GM19025 (cell line): ENCODE data around the gene IFNA6.
"Not testable (repeated sequence)": the region's sequence is repeated elsewhere in the genome, so short reads cannot be mapped to it uniquely, and the experiment has no call there.

Experiments used
- ATAC-seq: cut with Tn5 transposase; IDR thresholded peaks from one replicate; pipeline ENCODE4 v1.9.1; 2021; ENCODE audit warnings: mild to moderate bottlenecking, low read depth, moderate library complexity; ENCODE audit not compliant: unreplicated experiment

IFNA6 gene

DNA sequence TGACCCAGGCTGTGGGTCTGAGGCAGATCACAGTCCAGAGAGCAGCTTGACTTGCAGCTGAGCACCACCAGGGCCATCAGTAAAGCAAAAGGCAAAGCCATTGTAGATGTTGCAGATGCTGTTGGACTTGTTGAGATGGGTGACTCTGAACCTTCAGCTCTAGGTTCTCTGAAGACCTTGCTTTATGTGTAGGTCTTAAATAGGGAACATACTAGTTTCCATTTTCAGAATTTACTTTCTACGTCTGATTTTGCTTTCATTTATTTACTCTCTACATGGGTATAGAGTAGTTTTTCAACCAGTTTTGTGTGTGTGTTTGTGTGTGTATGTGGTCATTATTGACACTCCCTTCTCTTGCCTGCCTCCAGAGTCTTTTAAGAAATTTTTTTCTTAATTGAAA, at the start of gene IFNA6:
Gene IFNA6 (minus strand): TSS at position 101 of the 400 bp plus-strand sequence. CDS start 0 bp downstream, at position 101.
- ATAC-seq: no peak

DNA sequence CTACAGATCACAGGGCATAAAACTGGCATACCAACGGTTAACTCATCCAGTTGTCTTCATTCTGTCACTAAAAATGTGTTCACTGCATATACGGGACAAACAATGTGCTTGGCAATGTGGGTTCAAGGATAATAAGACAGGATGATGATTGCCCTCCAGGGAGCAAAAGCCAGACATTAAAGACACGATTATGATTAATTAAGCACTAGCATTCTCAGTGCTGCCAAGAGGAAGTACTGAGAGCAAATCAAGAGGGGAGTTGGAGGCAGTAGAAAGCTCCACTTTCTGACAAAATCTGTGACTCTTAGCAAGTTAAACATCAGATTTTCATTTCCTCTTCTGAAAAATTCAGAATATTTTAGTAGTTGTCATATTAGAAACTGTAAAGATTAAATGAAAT, 49.3 kb upstream of the IFNA6 start:
- ATAC-seq: no peak

DNA sequence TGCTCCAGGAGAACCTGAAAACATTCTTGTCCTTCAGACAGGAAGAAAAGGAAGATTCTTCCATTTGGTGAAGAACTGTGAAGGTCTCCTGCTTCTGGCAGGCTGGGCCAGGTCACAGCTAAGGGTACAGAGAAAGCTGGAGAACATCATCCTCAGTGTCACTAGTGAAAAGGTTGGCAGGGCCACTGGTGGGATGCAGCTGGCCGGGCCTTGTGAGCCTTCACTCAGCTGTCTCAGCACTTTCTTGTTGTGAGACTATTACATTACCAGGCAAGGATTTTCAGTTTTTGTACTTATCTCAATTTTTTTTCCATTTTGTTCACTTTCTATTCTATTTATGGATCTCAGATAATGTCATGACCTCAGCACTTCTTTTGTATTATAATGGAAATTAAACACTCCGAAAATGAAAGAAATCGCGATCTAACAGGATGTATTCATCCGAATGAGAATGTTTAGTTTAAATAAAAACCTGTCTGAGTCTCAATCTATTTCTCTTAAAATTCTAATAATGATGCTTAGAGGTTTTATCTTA, 48.3 kb upstream of the IFNA6 start:
- ATAC-seq: no peak

DNA sequence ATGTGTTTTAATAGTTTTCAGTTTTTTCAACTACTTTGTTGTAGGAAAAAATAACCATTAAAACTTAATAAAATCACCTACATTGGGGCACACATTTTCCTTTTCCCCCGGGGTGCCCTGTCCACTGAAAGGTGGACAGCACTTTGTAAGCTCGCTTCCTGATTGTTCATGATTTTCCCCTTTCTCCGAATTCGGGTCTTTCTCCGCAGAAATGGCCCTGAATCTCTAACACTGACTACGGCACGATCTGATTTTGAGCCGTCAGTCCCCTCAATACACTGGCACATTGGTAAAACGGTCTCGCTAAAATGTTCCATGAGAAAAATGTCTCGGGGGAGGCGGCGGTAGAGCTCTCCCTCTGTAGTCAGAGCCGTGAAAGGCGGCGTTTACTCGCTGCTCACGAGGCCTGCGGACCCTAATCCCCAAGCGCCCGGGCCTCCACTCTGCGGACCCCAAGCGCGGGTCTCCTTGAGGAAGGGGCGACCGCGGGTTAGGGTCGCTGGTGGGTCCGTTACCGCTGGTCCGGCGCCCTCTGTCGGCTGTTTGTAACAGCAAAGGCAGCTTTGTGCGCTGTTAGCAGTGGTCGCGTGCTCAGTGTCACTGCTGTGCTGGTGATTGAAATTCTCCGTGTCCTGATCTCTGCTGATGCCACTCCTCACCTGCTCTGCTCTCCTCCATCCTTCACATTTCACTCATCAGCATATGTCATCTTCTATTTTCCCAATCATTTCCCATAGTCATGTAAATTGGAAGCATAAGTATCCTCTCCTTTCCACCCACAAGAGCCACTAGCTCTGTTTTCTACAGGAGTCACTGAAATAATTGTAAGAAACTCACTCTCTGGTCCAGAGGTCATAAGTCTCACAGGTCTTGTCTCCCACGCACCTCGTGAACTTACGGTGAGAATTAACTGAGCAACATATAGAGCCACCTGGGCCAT, 45.4 kb upstream of the IFNA6 start:
- ATAC-seq: peak; percentile 57

DNA sequence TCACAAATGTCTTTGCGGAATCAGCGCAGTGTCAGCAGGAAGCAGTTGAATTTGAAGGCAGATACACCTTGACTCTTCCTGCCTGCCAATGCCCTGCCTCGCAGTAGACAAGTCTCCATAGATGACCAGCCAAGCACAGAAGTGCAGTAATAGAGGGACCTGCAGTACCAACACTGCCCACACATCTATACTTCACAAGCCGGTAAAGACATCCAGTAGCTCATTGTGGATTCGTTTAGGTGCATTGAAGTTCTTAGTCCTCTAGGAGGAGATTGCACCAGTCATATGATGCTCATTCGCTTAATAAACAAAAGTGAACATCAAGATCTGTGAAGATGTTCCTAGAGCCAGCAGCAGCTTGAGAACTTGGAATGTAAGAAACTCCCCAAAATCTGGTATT, 41.6 kb upstream of the IFNA6 start:
- ATAC-seq: peak; percentile 70

DNA sequence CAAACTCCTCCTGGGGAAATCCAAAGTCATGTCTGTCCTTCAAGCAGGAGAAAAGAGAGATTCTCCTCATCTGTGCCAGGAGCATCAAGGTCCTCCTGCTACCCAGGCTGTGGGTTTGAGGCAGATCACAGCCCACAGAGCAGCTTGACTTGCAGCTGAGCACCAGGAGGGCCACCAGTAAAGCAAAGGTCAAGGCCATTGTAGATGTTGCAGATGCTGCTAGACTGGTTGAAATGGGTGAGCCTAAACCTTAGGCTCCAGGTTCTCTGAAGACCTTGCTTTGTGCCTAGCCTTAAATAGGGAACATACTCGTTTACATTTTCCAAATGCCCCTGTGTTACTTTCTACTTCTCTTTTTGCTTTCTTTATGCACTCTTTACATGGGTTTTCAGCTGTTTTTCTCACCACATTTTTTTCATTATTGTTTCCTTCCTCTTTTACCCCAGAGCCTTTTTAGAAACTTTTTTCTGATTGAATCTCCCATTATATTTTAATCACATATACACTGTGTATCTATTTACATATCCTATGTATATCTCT, 34.5 kb upstream of the IFNA6 start, which contains the start of gene IFNA2:
Gene IFNA2 (minus strand): TSS at position 268 of the 540 bp plus-strand sequence. CDS start 69 bp downstream, at position 199.
- ATAC-seq: no peak

DNA sequence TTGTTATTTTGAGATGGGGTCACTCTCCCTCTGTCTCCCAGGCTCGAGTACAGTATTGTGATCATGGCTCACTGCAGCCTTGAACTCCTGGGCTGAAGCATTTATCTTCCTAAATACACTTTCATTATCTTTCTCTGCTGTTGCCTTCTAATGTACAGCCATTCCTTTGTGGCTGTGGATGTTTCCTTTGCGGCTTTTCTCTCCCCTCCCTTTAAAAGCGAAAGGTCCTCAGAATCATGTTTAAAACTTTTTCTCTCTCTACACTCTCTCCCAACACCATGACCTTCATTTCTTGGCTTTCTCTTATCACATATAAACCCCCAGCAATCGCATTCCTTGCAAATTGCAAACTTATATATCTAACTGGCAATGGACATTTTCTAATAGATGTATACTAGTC, 32.9 kb upstream of the IFNA6 start:
- no peak for ATAC-seq

DNA sequence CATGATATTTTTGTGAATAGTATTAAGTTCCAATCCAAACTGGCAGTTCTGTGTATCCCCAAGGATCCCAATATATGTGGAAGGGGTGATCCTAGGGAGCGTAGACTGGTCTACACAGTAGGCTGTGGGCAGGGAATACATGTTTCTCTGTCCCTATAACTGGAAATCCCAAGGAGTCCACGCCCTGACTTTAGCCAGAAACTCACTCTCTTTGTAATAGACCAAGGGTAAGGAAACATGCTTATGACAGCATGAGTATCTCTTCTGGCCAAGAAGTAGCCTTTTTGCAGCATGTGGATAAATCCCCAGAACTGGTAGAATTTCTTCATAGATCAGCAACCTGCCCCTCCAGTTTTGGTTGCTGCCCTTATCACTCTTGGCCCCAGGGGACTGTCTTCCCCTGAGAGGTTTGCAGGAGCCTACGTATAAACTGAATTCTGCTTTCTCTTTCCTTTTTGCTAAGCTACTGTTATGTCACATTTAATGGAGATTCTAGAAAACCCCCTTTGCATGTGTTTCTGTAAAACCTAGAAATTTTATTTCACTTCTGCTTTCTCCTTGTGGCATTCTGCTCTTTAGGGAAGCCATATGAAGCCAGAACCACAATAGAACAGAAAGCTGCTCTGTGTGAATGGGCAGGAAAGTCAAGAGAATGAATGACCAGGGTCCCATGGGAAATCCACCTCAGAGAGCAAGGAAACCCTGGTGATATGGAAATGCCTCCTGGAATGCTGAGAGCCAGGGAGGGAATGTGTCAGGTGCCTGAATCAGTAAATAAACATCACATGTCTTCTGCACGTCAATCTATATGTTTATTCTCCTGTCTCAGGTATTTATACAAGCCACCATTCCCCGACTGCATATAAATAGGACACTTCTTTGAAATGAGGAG, 31.0 kb upstream of the IFNA6 start:
- ATAC-seq: peak; percentile 95

DNA sequence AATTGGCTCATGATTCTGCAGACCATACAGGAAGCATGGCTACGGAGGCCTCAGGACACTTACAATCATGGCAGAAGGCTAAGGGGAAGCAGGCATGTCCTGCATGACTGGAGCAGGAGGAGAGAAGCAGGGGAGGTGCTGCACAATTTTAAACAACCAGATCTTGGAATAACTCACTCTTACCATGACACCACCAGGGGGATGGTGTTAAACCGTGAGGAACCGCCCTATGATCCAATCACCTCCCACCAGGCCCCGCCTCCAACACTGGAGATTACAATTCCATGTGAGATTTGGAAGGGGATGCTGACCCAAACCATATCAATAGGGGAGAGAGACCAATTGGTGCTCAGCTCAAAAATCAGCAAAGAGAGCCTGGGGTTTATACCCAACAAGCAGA, 20.8 kb upstream of the IFNA6 start:
- not testable (repeated sequence) for ATAC-seq

DNA sequence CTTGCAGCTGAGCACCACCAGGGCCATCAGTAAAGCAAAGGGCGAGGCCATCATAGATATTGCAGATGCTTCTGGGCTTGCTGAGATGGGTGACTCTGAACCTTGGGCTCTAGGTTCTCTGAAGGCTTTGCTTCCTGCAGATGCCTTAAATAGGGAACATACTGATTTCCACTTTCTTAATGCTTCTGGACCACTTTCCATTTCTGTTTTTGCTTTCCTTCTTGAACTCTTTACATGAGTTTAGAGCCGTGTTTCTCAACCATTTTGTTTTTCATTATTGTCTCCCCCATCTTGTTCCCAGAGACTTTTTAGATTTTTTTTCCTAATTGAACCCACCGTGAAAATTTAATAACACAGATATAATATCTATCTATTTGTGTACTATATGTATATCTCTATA, 17.3 kb upstream of the IFNA6 start, which contains the start of gene IFNA13:
Gene IFNA13 (minus strand): TSS at position 101 of the 400 bp plus-strand sequence. CDS start 47 bp downstream, at position 54.
- no peak for ATAC-seq

DNA sequence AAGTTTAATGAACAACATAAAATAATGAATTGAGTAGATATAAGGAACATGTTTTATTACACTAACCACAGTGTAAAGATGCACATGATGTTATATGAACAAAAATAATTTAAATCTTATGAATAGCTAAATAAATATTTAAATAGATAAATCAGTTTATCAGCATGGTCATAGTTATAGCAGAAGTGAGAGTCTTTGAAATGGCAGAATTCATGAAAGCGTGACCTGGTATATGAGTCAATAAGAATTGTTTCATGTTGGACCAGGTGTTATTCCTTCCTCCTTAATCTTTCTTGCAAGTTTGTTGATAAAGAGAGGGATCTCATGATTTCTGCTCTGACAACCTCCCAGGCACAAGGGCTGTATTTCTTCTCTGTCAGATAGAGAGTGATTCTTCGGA, 16.5 kb upstream of the IFNA6 start:
- not testable (repeated sequence) for ATAC-seq

DNA sequence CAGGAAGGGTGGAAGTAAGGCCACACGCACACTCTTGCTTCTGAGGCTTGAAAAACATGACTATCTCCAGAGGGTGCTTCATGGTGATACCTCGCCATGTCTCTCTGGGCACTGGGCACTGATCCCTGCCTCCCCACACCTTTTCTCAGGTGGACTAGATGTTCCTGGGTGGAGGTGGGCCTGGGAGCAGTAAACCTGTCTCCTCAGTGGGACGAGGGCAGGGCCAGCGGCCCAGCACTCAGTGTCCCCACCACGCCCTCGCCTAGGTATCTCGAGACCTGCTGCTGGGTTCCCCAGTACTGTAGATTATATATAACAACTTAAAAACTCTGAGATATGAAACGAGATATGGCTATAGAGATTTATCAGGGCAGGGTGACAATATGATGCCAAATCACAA, 11.6 kb upstream of the IFNA6 start:
- ATAC-seq: no peak

DNA sequence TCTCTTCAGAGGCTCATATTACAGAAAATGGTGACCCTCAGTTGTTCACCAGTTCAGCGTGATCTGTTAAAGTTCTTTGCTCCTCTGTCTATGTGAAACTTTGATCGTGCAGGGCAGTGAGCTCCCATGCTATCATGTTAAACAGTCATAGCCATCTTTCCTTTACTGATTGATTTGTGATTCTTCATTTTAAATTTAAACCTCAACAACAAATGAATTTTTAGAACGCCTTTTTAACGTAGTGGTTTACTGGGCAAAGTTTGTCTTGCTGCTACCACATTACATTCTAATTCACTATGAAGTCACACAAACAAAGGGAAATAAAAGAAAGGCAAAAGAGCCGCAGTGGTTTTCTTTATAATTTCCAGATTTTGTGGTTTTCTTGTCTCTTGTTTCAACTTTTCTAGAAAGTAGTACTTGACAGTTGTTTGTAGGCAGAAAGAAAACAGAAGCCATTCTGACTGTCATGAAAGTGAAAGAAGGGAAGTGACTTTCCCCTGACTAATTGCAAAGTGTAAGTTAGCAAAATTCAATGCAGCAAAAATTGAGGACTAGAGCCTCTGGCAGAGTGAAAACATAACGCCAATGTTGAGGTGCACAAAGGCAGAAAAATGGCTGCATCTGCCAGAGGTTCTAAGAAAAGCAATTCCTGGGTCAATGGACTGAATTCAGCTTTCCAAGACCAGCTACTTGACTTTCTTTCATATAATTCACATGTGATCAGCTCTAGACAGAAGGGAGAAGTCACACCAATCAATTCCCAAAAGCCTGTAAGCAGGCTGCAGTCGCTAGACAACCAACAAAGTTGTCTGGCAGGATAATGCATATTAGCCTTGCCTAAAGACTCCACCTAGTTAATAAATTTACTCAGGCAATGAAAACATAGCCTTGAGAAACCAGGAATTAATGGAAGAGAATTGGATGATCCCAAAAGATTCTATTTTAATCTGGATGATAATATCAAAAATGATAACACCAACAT, 7.1 kb upstream of the IFNA6 start:
- ATAC-seq: peak; percentile 85

DNA sequence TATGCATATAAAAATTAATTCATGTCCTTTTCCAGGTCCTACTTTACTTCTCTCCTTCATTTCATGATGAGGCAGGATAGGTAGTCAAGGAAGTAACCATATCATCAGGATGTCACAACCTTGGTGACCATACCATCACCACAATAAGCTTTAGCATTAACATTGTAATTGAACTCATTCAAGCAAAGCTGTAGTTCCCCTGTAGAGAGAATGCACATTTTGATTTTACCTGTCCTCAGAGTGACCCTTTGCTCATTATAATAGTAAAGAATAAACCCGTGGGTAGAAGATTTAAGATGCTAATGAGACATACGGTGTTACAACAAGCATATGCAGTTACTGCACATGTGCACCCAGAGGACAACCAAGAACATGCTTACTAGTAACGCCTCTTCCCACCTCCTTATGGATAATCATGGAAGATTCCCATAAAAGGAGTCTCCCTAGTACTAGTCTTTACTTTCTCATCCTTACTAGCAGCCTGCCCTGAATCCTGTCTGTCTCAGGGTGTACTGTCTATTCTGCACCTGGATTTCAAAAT, 2.2 kb downstream of the IFNA6 start:
- ATAC-seq: no peak

DNA sequence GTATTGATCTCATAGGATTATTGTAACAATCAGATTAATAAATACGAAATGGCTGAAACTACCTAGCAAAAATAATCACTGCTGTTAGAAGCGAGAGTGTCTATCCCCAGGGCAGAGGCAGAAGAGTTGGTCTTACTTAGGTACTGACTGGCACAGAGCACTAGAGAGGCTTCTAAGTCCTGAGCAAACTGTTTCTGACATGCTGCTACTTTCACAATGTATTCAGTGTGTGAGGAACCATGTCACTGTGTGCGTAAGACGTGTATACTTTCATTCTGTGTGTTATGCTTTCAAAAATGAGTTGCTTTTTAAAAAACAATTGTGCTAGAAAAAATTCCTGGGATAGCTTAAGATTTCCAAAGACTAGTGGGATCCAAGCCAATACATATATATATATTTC, 10.0 kb downstream of the IFNA6 start:
- no peak for ATAC-seq

DNA sequence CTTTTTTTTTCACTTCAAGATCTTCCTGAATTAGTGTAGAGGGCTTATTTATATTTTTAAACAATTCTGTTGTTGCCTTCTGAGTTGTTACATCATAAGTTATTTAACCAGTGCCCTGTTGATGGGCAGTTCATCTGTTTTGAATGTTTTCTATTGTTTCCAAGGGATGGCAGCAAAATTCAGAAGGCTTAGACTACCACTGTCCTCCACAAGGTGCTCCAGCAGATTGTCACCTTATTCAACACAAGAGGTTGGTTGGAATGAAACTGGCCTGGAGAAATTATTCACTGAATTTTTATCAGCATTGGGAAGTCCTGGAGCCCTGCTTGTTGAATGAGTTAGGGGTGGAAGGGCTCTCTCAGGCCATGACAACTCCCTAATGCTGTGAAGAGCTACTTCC, 14.2 kb downstream of the IFNA6 start:
- ATAC-seq: no peak

DNA sequence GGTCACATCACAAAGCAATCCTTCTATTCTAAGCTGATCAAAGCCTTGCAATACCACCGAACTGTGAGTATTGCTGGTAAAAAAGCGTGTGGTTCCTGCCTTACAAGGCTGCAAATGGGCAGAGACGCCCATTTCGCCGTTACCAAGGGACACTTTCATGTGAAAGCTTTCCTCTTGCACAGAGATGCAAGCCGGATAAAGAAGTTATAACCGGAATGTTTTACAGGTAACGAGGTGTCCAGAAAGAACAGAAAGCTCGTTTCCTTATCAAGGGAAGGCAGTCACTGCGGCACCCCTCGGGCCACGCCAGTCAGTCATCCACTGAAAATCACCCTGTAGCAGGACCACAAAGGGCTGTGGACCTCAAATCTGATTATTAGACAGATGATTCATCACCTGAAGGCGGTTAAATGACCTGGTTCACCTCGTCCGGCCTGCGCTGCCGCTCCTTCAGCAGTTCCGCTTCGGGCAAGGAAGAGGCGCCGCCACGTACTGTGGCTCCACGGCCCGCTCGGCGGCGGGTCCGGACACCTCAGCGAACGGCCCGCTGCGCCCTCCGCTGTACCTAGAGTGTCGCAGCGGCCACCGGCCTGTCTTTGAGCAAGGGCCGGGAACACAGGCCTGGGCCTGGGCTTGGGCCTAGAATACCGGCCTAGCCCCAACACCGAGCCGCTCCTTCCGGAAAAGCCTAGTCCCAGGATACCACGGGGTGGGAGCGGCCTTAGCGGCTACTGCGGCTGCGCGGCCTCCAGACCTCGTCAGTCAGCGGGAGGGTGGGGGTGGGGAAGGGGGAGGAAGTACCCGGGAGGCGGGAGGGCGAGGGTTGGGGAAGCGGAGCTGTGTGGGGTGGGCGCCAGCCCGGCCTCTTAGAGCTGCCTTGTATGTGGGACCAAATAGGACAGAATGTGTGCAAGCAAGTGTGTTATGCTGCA, 15.7 kb downstream of the IFNA6 start, which contains the start of gene KLHL9:
Gene KLHL9 (minus strand): TSS at position 704 of the 932 bp plus-strand sequence. CDS start 545 bp downstream, at position 159.
- peak; percentile 90 for ATAC-seq

DNA sequence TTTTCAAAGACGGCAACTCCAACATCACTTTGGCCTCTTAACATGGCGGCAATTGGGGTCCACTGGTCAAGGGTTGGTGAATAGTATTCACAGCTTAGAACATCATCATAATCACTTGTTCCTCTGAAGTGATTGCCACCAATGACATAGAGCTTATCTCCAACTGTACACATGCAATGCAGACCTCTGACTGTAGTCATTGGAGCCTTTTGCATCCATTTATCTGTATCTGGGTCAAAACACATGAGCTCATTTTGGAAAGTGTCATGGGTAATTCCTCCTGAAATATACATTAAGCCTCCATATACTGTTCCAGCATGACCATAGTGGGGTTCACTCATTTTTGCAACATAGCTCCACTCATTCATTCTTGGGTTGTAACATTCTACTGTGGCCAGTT, 17.5 kb downstream of the IFNA6 start:
- ATAC-seq: no peak
